ENCODE data around the gene TSR3. TPM values are rescaled to one million over a fixed set of nuclear protein-coding genes. Genes with fewer than 3 reads are reported as not detected.
A peak's percentile ranks its signal among the peaks of the same experiment; 100 is the strongest.

The TSR3 gene
- total RNA-seq, 4 donors from 2014 or later: 63.7 to 107 (median 103) TPM

DNA sequence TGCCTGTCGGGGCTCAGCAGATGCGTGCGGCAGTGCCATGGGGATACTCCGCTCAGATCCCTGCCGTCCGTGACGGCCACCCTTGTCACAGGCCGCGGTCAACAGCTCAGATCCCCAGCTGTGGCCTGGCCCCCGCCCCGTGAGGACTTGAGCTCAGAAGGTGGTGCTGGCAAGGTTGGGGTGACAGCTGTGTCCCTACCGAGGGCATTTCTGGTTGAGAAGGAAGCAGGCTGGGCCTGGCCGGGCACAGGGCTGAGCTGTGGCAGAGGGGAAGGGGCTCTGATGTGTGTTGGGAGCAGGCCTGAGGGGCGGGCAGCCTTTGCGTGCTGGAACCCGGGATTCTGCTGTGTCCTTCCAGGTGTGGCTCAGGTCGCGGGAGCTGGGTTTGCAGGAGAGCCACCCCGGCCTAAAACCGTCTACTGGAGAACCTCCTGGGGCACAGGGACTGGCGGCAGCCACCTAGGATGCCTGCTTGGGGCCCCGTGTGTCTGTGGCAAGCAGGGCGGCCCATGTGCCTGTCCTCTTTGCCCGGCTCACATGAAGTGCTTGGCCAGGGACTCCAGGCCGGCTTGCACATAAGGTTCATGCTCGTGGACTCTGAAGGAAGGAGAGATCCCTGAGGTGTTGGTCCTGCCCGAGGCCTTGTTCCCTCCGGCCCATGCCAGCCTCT is 37.1 kb downstream of the TSR3 start:
- ATAC-seq: no peak
- peaks cover 0 to 53% (median 31%) of the 10 kb centered on the region in 3 donors for H3K4me1 ChIP-seq
- H3K4me3 ChIP-seq: no peak overlapping the region
- H3K36me3 ChIP-seq: peaks cover 0 to 66% of the 10 kb centered on the region in 2 donors
- TF ChIP-seq POLR2AphosphoS5 (IDR thresholded peaks at IDR 0.05) (no peak), EP300 (IDR thresholded peaks at IDR 0.05) (no peak)
- H3K27ac ChIP-seq: no peak overlapping the region
- H3K9me3 ChIP-seq: no peaks in the 10 kb centered on the region
- no peaks in the 10 kb centered on the region for H3K27me3 ChIP-seq
- WGBS, 2 donors (ENCODE audit: low coverage in 1 of 2): 87% methylated on average over 4 of the region's 28 CpGs; no CpG with 5 or more reads in 1 of the 2 donors

DNA sequence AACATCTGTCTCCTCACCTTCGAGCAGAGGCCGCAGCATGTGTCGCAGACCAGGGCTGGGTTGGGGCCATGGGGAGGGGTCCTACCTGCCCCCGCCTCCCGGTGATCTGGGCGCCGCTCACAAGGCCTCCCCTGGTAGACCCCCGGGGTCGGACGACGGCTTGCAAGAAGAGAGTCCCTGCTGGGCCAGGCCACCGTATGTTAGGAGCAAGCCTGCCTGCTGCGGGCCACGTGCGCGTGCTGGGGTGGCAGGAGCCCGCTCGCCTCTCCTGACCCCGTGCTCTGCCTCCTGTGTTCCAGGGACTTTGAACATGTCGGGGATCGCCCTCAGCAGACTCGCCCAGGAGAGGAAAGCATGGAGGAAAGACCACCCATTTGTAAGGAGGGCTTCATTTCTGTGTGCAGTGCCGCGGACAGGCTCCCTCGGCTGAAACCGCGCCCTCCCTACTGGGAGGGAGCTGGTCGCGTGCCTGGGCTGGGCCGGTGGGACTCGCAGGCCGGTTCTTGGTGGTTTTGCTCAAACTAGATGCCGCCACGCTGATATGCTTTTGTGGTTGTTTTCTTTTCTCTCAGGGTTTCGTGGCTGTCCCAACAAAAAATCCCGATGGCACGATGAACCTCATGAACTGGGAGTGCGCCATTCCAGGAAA is 37.8 kb downstream of the TSR3 start:
- TF ChIP-seq EP300 (IDR thresholded peaks at IDR 0.05): no peak
- TF ChIP-seq POLR2A (IDR thresholded peaks at IDR 0.05): no peak
- TF ChIP-seq POLR2AphosphoS5 (IDR thresholded peaks at IDR 0.05): no peak
- TF ChIP-seq, protein P1, sequence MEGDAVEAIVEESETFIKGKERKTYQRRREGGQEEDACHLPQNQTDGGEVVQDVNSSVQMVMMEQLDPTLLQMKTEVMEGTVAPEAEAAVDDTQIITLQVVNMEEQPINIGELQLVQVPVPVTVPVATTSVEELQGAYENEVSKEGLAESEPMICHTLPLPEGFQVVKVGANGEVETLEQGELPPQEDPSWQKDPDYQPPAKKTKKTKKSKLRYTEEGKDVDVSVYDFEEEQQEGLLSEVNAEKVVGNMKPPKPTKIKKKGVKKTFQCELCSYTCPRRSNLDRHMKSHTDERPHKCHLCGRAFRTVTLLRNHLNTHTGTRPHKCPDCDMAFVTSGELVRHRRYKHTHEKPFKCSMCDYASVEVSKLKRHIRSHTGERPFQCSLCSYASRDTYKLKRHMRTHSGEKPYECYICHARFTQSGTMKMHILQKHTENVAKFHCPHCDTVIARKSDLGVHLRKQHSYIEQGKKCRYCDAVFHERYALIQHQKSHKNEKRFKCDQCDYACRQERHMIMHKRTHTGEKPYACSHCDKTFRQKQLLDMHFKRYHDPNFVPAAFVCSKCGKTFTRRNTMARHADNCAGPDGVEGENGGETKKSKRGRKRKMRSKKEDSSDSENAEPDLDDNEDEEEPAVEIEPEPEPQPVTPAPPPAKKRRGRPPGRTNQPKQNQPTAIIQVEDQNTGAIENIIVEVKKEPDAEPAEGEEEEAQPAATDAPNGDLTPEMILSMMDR (IDR thresholded peaks at IDR 0.05): no peak
- Histone ChIP-seq H3K4me3 (no peak overlapping the region), H3K27me3 (no peaks in the 10 kb centered on the region), H3K4me1 (peaks cover 0 to 53% (median 31%) of the 10 kb centered on the region in 3 donors), H3K9me3 (no peaks in the 10 kb centered on the region), H3K36me3 (peaks cover 0 to 59% of the 10 kb centered on the region in 2 donors), H3K27ac (no peak overlapping the region)
- ATAC-seq: no peak
- 79% methylated on average over 14 of the region's 38 CpGs; no CpG with 5 or more reads in 1 of the 2 donors for WGBS, 2 donors (ENCODE audit: low coverage in 1 of 2)

DNA sequence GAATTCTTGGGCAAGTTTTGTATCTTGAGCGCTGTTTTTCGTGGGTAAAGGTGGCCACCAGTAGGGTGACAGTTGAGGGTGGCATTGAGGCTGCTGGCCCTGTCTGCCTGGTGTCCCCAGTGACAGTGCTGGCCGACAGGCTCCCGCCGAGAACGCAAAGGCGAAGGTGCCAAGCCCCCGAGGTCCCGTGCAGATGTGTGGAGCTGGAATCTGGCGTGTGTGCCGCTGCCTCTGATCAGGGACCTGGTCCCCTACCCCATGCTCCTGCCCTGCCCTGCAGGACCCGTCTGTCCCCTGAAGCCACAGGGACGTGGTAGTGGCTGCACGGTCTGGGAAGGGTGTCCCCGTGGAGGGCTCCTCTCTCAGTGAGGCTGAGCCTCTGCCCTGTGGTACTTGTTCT is 38.8 kb downstream of the TSR3 start:
- H3K4me3 ChIP-seq: no peak overlapping the region
- no peak for ATAC-seq
- H3K27ac ChIP-seq: peak overlapping the region in 1 of 4 donors; percentile 88
- H3K36me3 ChIP-seq: peaks cover 0 to 49% of the 10 kb centered on the region in 2 donors
- peaks cover 0 to 62% (median 31%) of the 10 kb centered on the region in 3 donors for H3K4me1 ChIP-seq
- 100% methylated on average over 1 of the region's 15 CpGs; no CpG with 5 or more reads in 1 of the 2 donors for WGBS, 2 donors (ENCODE audit: low coverage in 1 of 2)
- H3K9me3 ChIP-seq: no peaks in the 10 kb centered on the region
- TF ChIP-seq EP300 (IDR thresholded peaks at IDR 0.05): no peak
- TF ChIP-seq, protein P1 (IDR thresholded peaks at IDR 0.05): no peak
- no peak for TF ChIP-seq POLR2A (IDR thresholded peaks at IDR 0.05)
- TF ChIP-seq POLR2AphosphoS5 (IDR thresholded peaks at IDR 0.05): no peak
- H3K27me3 ChIP-seq: no peaks in the 10 kb centered on the region

DNA sequence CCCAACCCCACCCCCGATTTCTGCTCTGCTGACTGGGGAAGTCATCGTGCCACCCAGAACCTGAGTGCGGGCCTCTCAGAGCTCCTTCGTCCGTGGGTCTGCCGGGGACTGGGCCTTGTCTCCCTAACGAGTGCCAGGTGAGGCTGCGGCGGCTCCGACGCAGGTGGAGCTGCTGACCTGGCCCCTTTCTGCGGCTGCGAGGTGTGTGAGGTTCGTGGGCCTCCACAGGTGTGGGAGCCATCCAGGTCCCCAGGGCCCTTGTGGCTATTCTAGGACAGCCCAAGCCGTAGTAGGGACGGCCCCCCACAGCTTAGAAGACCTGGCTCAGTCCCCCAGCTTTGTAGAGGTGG is 39.2 kb downstream of the TSR3 start:
- H3K4me3 ChIP-seq: peak overlapping the region in 1 of 2 donors; percentile 81
- H3K27ac ChIP-seq: peak overlapping the region in 2 of 4 donors; percentile 88 to 96
- peaks cover 0 to 62% (median 31%) of the 10 kb centered on the region in 3 donors for H3K4me1 ChIP-seq
- peaks cover 0 to 45% of the 10 kb centered on the region in 2 donors for H3K36me3 ChIP-seq
- TF ChIP-seq EP300 (IDR thresholded peaks at IDR 0.05) (no peak), POLR2AphosphoS5 (IDR thresholded peaks at IDR 0.05) (no peak), POLR2A (IDR thresholded peaks at IDR 0.05) (no peak)
- TF ChIP-seq, protein P1 (IDR thresholded peaks at IDR 0.05): no peak
- ATAC-seq: no peak
- WGBS, 2 donors (ENCODE audit: low coverage in 1 of 2): no CpG with 5 or more reads among the region's 16 CpGs
- no peaks in the 10 kb centered on the region for H3K9me3 ChIP-seq
- no peaks in the 10 kb centered on the region for H3K27me3 ChIP-seq

DNA sequence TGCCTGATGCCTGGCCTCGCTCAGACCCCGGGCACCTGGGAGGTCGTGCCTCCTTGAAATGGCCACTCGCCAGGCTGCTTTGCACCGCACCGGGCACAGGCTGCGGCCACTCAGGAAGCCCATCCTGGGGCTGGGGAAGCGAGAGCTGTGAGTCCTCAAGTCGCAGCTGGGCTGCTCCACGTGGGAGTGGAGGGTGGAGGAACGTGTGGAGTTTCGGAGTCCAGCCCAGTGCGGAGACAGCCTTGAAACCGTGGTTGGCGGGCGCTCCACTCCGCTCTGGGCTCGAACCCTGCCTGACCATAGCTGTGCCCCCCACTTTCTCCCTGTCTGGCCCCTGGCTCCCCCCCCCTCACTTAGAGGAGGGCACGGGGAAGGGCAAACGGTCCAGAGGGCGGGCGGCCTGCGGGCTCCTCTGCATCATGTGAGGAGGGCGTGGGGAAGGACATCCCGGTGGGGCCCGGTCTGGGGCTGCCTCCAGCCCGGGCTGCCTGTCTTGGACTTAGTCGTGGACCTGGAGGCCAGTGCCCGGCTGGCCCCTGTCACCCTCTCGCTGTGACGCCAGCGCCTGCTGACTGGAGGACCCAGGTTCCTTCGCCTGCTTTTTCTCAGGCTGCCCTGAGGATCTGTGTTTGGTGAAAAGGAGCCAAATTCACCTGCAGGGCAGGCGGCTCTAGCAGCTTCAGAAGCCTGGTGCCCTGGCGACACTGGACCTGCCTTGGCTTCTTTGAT is 39.8 kb downstream of the TSR3 start:
- no peak for ATAC-seq
- Histone ChIP-seq H3K4me3 (peak overlapping the region in 1 of 2 donors; percentile 81), H3K4me1 (peaks cover 0 to 62% (median 31%) of the 10 kb centered on the region in 3 donors)

More for the DNA sequence above, 39.8 kb downstream of the TSR3 start:
- TF ChIP-seq POLR2A (IDR thresholded peaks at IDR 0.05): no peak
- no peak for TF ChIP-seq POLR2AphosphoS5 (IDR thresholded peaks at IDR 0.05)
- TF ChIP-seq, protein P1 (IDR thresholded peaks at IDR 0.05): no peak
- no peak for TF ChIP-seq EP300 (IDR thresholded peaks at IDR 0.05)
- no peaks in the 10 kb centered on the region for H3K9me3 ChIP-seq
- H3K36me3 ChIP-seq: peaks cover 0 to 39% of the 10 kb centered on the region in 2 donors
- WGBS, 2 donors (ENCODE audit: low coverage in 1 of 2): 0% methylated on average over 2 of the region's 35 CpGs; no CpG with 5 or more reads in 1 of the 2 donors
- peak overlapping the region in 3 of 4 donors; percentile 88 to 98 (median 96) for H3K27ac ChIP-seq
- H3K27me3 ChIP-seq: no peaks in the 10 kb centered on the region
